GM06990 (cell line): ENCODE data around the gene IGSF11.

Experiments used
- DNase-seq: peaks from one replicate; pipeline ENCODE4 v3.0.0-alpha.2; 2011; ENCODE audit not compliant: insufficient read length; ENCODE audit errors: extremely low read depth
- H3K27me3 ChIP-seq: replicated peaks from 2 replicates; pipeline ENCODE4 v1.6.0; 2011; ENCODE audit warnings: low read length; ENCODE audit not compliant: control insufficient read depth, insufficient read depth
- H3K36me3 ChIP-seq: 2 replicates; pipeline ENCODE4 v1.5.1; 2011; ENCODE audit warnings: low read length; ENCODE audit not compliant: control insufficient read depth, insufficient read depth
- H3K4me3 ChIP-seq: replicated peaks from 2 replicates; pipeline ENCODE4 v1.5.1; 2011; ENCODE audit warnings: low read depth, mild to moderate bottlenecking, control low read depth, low read length
- CTCF ChIP-seq: IDR thresholded peaks from 2 replicates; pipeline ENCODE4 v1.5.1; 2011; ENCODE audit warnings: low read length, control low read depth, mild to moderate bottlenecking, inconsistent platforms; ENCODE audit not compliant: insufficient read depth, poor library complexity, severe bottlenecking

Gene IGSF11

GRCh38 chr3:118945834-118946233 lies 88.8 kb downstream of the IGSF11 start:
- Histone ChIP-seq H3K27me3 (no peaks in the 10 kb centered on the region), H3K36me3 (no peaks in the 10 kb centered on the region), H3K4me3 (no peak overlapping the region)
- TF ChIP-seq CTCF: no peak
- DNase-seq: no peak

GRCh38 chr3:118943597-118943996 lies 91.0 kb downstream of the IGSF11 start:
- TF ChIP-seq CTCF: no peak
- H3K4me3 ChIP-seq: no peak overlapping the region
- DNase-seq: no peak
- H3K36me3 ChIP-seq: no peaks in the 10 kb centered on the region
- no peaks in the 10 kb centered on the region for H3K27me3 ChIP-seq

GRCh38 chr3:118942671-118943070 lies 92.0 kb downstream of the IGSF11 start:
- TF ChIP-seq CTCF: no peak
- DNase-seq: no peak
- no peak overlapping the region for H3K4me3 ChIP-seq
- no peaks in the 10 kb centered on the region for H3K36me3 ChIP-seq
- no peaks in the 10 kb centered on the region for H3K27me3 ChIP-seq

- Histone ChIP-seq H3K36me3 (no peaks in the 10 kb centered on the region), H3K27me3 (no peaks in the 10 kb centered on the region), H3K4me3 (no peak overlapping the region)
- no peak for TF ChIP-seq CTCF
- no peak for DNase-seq
These were observed 92.5 kb downstream of the IGSF11 start for GRCh38 chr3:118942195-118942594.

GRCh38 chr3:118941236-118941635 lies 93.4 kb downstream of the IGSF11 start:
- no peak for DNase-seq
- TF ChIP-seq CTCF: no peak
- Histone ChIP-seq H3K27me3 (no peaks in the 10 kb centered on the region), H3K36me3 (no peaks in the 10 kb centered on the region), H3K4me3 (no peak overlapping the region)

GRCh38 chr3:118938183-118938961 lies 96.3 kb downstream of the IGSF11 start:
- Histone ChIP-seq H3K4me3 (no peak overlapping the region), H3K36me3 (no peaks in the 10 kb centered on the region), H3K27me3 (no peaks in the 10 kb centered on the region)
- no peak for TF ChIP-seq CTCF
- no peak for DNase-seq
